ENCODE results near the gene MTHFSD. TPM values are rescaled to one million over a fixed set of nuclear protein-coding genes. Genes with fewer than 3 reads are reported as not detected.

MTHFSD gene
- total RNA-seq, 2 donors from 2014 or later = 23.7 to 43.8 TPM

DNA sequence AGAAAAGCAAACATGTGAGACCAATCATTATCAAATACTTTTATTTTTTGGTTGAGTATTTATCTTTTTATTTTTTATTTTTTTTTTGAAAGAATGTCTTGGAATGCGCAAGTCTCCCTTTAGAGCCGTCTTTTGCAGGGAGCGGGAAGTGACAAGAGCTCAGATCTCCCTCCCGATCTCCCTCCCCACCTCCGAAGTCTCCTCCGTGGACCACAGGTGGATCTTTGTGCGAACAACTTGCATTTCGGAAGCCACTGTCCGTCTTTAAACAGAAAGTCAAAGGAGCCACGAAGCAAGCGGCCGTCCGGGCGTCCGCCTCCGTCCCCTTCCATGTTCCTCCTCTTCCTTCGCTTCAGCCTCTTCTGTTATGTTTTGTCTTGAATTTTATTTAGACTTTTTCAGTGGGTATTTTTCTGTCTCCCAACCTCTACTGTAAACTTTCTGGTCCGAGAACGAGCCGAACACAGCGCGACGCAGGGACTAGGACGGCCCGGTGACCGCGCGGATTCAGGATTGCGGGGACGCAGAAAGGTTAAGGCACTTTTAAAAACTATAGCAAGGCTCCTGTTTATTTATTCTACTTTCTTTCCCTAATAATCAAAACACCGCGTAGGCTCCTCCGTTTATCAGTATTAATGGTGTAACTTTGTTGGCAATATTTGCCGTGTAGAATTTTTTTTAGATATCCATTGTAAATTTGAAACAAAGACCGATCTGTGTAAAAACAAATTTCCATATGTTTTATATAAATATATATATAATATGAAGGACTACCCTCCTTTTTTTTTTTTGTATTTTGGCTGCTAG lies 41.4 kb downstream of the MTHFSD start:
- no peaks in the 10 kb centered on the region for H3K9me3 ChIP-seq
- H3K4me3 ChIP-seq = peak overlapping the region; percentile 45 to 48
- peak overlapping the region; percentile 86 to 87 for H3K27ac ChIP-seq
- peaks cover 56% of the 10 kb centered on the region for H3K27me3 ChIP-seq (replicated peaks; ENCODE audit: insufficient read depth)
- intact Hi-C loops (cut with DNase I) = loop anchor here (2.0 kb wide), 1 partner anchor 315 kb away; no protein-coding TSS in a partner anchor
- no peaks in the 10 kb centered on the region for H3K36me3 ChIP-seq
- TF ChIP-seq, protein P1, sequence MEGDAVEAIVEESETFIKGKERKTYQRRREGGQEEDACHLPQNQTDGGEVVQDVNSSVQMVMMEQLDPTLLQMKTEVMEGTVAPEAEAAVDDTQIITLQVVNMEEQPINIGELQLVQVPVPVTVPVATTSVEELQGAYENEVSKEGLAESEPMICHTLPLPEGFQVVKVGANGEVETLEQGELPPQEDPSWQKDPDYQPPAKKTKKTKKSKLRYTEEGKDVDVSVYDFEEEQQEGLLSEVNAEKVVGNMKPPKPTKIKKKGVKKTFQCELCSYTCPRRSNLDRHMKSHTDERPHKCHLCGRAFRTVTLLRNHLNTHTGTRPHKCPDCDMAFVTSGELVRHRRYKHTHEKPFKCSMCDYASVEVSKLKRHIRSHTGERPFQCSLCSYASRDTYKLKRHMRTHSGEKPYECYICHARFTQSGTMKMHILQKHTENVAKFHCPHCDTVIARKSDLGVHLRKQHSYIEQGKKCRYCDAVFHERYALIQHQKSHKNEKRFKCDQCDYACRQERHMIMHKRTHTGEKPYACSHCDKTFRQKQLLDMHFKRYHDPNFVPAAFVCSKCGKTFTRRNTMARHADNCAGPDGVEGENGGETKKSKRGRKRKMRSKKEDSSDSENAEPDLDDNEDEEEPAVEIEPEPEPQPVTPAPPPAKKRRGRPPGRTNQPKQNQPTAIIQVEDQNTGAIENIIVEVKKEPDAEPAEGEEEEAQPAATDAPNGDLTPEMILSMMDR (IDR thresholded peaks at IDR 0.05) = no peak
- TF ChIP-seq POLR2AphosphoS5 (IDR thresholded peaks at IDR 0.05) = no peak
- TF ChIP-seq POLR2A (IDR thresholded peaks at IDR 0.05) = no peak
- WGBS = 23% methylated on average over 35 of the region's 35 CpGs
- H3K4me1 ChIP-seq (replicated peaks) = peaks cover 3% of the 10 kb centered on the region
- DNase-seq (ENCODE audit: low spot score) = no peak

DNA sequence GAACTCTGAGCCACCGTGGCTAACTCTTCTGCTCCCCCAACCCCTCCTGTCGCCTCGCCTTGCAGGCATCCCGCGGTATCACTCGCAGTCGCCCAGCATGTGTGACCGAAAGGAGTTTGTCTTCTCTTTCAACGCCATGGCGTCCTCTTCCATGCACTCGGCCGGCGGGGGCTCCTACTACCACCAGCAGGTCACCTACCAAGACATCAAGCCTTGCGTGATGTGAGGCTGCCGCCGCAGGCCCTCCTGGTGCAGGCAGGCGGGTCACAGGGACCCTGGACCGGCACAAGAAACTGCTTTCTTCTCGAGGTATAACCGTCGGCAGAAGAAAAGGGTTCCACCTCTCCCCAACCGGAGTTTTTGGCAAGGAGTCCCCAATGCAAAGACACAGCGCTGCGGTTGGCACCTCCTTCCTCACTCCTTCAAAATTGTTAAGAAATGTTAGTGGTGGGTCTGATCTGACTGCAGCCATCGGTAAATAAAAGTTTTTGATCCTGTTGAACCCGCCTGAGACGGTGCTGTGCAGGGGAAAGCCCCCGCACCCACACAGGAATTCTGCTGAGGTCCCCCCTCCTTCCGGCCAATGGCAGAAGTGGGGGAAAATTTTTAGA lies 42.1 kb downstream of the MTHFSD start:
- Histone ChIP-seq H3K27ac (peak overlapping the region; percentile 86 to 87), H3K27me3 (replicated peaks; ENCODE audit: insufficient read depth) (peaks cover 52% of the 10 kb centered on the region)

DNA sequence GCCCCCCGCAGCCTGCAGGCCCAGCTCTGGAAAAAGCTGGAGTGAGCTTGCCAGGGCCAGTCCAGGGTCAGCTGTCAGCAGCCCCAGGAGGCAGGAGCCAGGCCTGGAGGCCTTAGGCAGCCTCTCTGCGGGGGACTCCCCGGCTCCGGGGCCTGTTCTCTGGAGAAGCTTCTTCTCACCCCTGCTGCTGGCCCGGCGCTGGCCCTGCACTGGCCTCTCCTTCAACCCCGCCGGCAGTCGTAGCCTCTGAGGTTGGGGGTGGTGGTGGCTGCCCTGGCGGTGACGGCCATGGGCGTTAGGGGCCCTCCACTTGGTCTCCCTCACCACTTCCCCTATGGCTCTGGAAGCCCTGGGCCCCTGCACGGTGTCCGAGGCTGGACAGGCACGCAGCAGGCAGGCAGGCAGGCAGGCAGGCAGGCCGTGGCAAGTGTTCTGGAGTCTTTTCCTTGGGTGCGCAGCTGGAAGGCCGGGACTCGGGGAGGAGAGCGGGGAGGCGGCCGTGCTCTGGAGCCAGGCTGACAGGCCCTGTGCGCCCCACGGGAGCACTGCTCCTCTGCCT lies 42.7 kb downstream of the MTHFSD start:
- DNase-seq (ENCODE audit: low spot score) = no peak
- 30% methylated on average over 24 of the region's 24 CpGs for WGBS
- Histone ChIP-seq H3K9me3 (no peaks in the 10 kb centered on the region), H3K36me3 (no peaks in the 10 kb centered on the region), H3K27me3 (replicated peaks; ENCODE audit: insufficient read depth) (peaks cover 55% of the 10 kb centered on the region), H3K4me3 (peak overlapping the region; percentile 45 to 48), H3K4me1 (replicated peaks) (peaks cover 8% of the 10 kb centered on the region), H3K27ac (peak overlapping the region; percentile 86 to 87)
- TF ChIP-seq POLR2AphosphoS5 (IDR thresholded peaks at IDR 0.05) (no peak), POLR2A (IDR thresholded peaks at IDR 0.05) (no peak)
- TF ChIP-seq, protein P1 (IDR thresholded peaks at IDR 0.05) = no peak
- intact Hi-C loops (cut with DNase I) = no loop called here

More for the DNA sequence above, 42.1 kb downstream of the MTHFSD start:
- intact Hi-C loops (cut with DNase I) = no loop called here
- WGBS = 8% methylated on average over 29 of the region's 29 CpGs
- Histone ChIP-seq H3K36me3 (no peaks in the 10 kb centered on the region), H3K4me1 (replicated peaks) (peaks cover 8% of the 10 kb centered on the region), H3K9me3 (no peaks in the 10 kb centered on the region), H3K4me3 (peak overlapping the region; percentile 45 to 48)
- DNase-seq (ENCODE audit: low spot score) = no peak
- TF ChIP-seq POLR2A (IDR thresholded peaks at IDR 0.05) (no peak), POLR2AphosphoS5 (IDR thresholded peaks at IDR 0.05) (no peak)
- TF ChIP-seq, protein P1 (IDR thresholded peaks at IDR 0.05) = no peak

DNA sequence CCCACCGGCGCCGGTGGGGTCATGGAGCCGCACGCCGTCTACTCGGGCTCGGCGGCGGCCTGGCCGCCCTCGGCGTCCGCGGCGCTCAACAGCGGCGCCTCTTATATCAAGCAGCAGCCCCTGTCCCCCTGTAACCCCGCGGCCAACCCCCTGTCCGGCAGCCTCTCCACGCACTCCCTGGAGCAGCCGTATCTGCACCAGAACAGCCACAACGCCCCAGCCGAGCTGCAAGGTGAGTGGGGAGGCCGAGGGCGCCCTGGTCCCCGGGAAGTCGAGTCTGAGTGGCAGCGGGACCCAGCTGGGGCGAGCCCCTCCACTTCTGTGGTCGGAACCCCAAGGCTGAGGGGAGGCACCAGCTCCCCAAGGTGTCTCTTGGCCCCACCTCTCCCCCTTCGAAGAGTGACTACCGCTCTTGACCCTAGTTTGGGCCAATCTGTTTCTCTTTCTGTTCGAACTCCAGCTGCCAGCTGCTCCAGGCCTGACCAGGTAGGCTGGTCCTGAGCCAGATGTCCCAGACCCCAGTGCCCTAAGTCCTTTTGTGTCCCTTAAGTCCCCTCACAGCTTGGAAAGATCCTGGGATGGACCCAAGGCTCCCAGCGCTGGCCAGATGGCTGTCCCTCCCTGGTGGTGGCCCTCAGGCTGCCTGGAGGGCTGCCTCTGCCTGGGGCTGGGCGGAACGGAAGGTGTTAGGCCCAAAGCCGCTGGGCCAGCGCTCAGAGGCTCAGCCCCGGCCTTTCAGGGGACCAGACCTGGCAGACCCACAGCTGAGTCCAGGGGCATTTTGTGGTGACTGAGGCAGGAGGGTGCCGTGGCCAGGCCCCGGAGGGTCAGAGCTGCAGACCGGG lies 43.5 kb downstream of the MTHFSD start:
- intact Hi-C loops (cut with DNase I) = no loop called here
- H3K27ac ChIP-seq = peak overlapping the region; percentile 86 to 87
- peaks cover 8% of the 10 kb centered on the region for H3K4me1 ChIP-seq (replicated peaks)
- peaks cover 46% of the 10 kb centered on the region for H3K27me3 ChIP-seq (replicated peaks; ENCODE audit: insufficient read depth)
- no peaks in the 10 kb centered on the region for H3K9me3 ChIP-seq
- DNase-seq (ENCODE audit: low spot score) = no peak
- 33% methylated on average over 24 of the region's 44 CpGs for WGBS
- H3K4me3 ChIP-seq = peak overlapping the region; percentile 45 to 48
- TF ChIP-seq POLR2AphosphoS5 (IDR thresholded peaks at IDR 0.05) (no peak), POLR2A (IDR thresholded peaks at IDR 0.05) (no peak)
- TF ChIP-seq, protein P1 (IDR thresholded peaks at IDR 0.05) = no peak
- H3K36me3 ChIP-seq = no peaks in the 10 kb centered on the region
